ENCODE measurements around the gene CTIF.

Gene CTIF

GRCh38 chr18:48663931-48664847, 125.4 kb downstream of the CTIF start:
- DNase-seq (ENCODE audit: low read depth in 4 of 4, low spot score in 1 of 4), result peak; percentile 13 to 40 (median 23)

DNA sequence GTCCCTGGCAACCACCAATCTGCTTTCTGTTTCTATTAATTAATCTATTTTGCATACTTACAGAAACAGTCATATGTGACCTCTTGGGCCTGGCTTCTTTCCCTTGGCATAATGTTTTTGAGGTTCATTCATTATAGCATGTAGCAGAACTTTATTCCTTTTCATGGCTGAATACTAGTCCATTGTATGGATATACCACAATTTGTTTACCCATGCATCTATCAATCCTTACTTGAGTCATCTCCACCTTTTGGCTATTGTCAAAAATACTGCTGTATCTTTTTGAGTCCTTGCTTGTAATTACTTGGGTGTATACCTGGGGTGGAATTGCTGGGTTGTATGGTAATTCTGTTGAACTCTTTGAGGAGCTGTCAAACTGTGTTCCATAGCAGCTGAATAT, 126.8 kb downstream of the CTIF start:
- DNase-seq (ENCODE audit: low read depth in 4 of 4, low spot score in 1 of 4), result no peak

DNA sequence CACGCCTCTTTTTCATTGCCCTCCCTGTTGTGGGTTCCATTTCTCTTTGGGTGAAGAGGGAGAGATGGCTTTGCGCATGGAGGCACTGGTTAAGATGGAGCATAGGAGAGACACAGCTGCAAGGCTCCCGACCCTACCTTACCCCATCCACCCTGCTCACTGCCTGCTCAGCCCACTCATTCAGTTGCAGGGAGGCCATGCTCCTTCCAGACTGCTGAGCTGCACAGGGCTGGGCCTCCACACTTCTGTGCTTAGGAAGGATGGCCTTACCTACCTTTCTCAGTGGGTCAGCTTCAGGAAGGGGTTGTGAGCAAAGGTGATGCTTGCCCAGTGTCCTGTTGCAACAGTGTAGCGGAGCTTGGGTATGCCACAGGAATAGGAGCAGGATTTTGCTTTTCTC, 127.8 kb downstream of the CTIF start:
- no peak for DNase-seq (ENCODE audit: low read depth in 4 of 4, low spot score in 1 of 4)

GRCh38 chr18:48667276-48668254, 128.7 kb downstream of the CTIF start:
- no peak for DNase-seq (ENCODE audit: low read depth in 4 of 4, low spot score in 1 of 4)

- DNase-seq (ENCODE audit: low read depth in 4 of 4, low spot score in 1 of 4), result no peak
Observed at GRCh38 chr18:48668466-48669179, 129.8 kb downstream of the CTIF start.

- DNase-seq (ENCODE audit: low read depth in 4 of 4, low spot score in 1 of 4), result no peak
Observed at GRCh38 chr18:48669180-48669675, 130.4 kb downstream of the CTIF start.

GRCh38 chr18:48669991-48670750, 131.3 kb downstream of the CTIF start:
- no peak for DNase-seq (ENCODE audit: low read depth in 4 of 4, low spot score in 1 of 4)

DNA sequence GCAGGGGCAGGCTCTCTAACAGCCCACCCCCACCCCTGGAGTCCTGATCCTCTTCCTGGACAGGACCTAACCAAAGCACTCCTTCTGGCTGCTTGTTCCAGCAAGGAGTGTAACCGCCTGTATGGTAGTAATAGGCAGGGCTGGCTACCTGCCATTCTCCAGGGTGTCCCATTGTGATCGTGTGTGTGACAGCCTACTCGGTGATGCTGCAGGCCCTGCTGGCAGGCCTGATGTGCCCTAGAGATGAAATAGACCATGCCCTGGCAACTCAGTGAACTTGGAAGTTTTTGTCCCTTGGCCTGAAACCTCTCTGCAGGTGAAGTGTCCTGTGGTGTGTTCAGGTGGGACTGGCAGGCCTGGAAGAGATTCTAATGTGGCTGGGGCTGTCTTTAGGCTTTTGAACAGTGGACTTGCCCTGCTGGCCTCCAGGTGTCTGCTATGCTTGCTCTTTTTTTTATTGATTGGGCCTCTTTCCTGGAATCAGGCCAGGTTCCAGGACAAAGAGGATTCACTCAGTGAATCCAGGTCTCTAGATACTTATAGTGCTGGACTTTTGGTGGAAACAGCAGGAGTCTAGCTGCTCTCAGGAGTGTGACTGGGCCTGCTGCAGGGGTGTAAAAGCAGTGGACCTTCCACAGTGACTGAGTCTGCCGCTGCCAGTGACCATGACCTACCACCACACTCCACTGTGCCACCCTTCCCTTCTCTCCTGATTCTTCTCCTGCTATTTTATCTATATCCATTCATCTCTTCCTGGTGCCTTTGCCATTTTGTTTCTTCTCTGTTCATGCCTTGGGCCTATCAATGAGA, 132.1 kb downstream of the CTIF start:
- no peak for DNase-seq (ENCODE audit: low read depth in 4 of 4, low spot score in 1 of 4)

DNA sequence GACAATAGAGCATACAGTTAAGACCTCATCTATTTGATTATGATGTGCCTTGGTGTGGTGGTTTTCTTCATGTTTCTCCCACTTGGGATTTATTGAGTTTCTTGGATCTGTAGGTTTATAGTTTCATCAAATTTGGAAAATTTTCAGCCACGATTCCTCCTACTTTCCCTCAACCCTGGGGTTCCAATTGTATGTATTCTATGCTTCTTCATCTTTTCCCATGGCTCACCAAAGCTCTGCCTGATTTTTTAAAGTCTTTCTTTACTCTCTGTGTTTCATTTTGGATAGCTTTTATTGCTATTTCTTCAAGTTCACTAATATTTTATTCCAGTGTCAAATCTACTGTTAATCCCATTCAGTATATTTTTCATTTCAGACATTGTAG, 132.7 kb downstream of the CTIF start:
- no peak for DNase-seq (ENCODE audit: low read depth in 4 of 4, low spot score in 1 of 4)

- no peak for DNase-seq (ENCODE audit: low read depth in 4 of 4, low spot score in 1 of 4)
Observed at GRCh38 chr18:48672671-48673340, 134.0 kb downstream of the CTIF start.

- no peak for DNase-seq (ENCODE audit: low read depth in 4 of 4, low spot score in 1 of 4)
Observed at GRCh38 chr18:48673456-48673852, 134.6 kb downstream of the CTIF start.

DNA sequence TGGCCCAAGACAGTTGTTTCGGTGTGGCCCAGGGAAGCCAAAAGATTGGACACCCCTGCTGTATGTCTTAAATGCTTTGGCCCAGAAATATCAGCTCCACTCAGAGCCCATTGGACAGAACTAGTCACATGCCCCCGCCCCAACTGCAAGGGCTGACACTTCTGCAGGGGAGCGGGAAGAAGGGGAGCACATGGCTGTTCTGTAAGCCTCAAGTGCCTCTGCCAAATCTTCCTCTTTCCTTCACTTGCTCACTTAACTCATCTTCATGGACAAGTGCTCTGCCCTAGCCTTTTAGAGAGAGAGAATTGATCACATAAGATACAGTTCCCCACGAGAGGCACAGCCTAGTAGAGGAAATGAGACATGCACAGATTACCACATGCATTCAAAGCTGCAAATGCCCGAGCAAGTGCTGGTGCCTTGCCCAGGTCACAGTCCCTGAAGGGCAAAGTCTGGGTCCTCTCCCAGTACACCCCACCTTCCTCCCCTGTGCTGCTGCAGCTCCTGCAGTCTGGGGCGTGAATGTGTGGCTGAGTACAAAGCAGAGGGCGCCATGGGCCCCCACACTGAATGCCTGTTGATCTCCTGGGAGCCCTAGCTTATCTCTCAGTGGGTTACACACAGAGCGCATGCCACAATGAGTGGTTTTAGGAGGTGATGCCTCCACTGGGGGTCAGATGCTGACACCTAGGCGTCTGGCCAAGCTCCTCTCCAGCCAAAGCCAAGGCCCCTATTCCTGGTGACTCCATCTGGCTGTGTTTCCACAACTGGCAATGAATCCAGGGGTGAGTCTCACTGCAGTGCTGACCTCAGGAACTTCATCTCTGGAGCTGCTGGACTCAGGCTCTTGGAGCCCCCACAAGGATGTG, 135.3 kb downstream of the CTIF start:
- DNase-seq (ENCODE audit: low read depth in 4 of 4, low spot score in 1 of 4), result no peak

- no peak for DNase-seq (ENCODE audit: low read depth in 4 of 4, low spot score in 1 of 4)
Observed at GRCh38 chr18:48674758-48675351, 136.0 kb downstream of the CTIF start.

DNA sequence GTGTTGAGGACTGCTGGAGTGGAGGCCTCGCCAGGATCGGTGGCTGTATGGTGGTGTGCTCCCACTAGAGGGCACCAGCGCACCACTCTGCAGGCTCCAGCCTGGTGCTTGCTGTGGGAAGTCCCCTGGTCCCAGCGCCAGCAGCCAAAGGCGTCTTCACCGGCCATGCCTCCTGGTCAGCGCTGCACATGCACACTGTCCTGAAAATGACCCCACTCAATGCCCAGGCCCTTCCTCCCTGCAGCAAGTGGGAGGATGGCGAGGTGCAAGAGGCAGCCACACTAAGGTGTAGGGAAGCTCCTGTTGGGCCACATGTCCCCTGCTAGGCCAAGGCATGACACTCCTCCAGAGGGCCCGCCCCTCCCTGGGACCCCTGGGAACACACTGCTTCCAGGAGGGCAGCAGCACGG, 136.5 kb downstream of the CTIF start:
- peak; percentile 61 to 76 (median 72) for DNase-seq (ENCODE audit: low read depth in 4 of 4, low spot score in 1 of 4)

DNA sequence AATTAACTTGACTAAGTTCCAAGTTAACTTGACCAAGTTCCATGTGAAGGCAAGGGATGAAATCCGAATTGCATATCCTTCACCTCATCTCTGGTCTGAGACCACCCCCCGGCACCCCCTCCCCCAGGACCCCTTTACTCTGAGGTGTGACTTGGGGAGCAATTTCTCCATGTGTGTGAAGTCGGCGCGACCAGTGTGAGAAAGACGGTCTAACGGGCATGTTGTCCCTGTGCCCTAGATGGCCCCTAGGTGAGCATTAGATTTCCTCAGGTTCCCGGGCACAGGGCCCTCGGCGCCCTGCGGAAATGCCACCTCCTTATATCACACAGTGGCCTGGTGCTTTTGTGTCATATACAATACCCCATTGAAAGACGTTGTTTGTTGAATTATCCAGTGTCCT, 137.1 kb downstream of the CTIF start:
- DNase-seq (ENCODE audit: low read depth in 4 of 4, low spot score in 1 of 4), result no peak

- no peak for DNase-seq (ENCODE audit: low read depth in 4 of 4, low spot score in 1 of 4)
Observed at GRCh38 chr18:48676346-48676745, 137.5 kb downstream of the CTIF start.

DNA sequence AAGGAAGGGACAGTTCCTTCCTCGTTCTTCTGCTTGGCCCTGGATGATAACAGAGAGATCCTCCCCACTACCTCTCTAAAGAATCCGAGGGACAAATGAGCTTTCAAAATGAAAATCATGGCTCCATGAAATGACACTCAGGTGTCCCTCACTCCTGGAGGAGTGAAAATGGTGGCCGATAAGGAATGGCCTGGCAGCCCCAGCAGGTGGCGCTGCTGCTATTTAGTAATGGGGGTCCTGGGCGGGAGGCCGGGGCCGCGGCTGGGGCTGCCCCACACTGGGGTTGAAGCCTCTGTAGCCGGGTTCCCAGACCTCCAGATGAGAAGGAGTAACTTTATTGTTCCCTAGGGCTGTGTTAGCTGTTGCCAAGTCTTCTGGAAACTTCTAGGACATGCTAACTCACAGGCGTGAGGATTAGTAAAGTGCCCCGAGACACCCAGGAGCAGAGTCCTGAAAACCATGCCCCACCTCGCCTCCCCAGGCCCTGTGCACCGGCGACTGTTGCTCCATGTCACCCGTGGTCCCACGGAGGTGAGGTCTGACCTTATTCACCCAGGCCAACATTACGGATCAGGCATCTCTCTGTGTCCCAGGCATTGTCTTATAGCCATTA, 138.0 kb downstream of the CTIF start:
- DNase-seq (ENCODE audit: low read depth in 4 of 4, low spot score in 1 of 4), result peak; percentile 27 to 57 (median 42)

All from stimulated activated CD4-positive, alpha-beta T cell treated with anti-CD3 and anti-CD28 coated beads, Interleukin-1b, Interleukin-23, amount 100 ng/mL, for 24 hours (primary cell).